Measurements from ENCODE around the gene ABHD15.
A peak's percentile ranks its signal among the peaks of the same experiment; 100 is the strongest.

ABHD15 gene

DNA sequence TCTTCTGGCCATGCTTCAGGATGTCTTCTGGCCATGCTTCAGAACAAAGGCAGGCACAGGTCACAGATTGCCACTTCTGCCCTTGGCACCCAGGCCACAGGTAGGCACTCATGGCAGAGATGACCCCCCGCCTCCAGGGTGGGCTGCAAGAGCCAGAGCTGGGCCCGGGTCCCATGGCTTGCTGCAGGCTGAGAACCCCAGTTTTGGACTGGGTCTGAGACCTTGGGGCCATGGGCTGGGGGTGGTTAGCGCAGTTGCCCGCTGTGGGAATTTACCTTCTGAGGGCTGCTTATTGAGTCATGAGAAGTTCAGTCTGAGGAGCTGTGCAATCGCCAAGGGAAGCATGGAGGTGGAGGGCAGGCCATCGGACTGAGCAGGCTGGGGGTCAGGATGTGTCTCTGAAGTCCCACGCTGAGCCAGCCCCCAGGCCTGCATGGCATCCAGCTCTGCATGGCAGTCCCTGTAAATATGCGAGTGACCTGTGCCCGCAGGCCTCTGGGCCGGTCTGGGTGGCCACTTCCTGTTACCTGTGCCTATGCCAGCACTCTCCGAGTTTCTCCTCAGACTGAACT, 27.8 kb upstream of the ABHD15 start:
- no peak for DNase-seq (ENCODE audit: low read depth)

GRCh38 chr17:29593591-29594518, 27.0 kb upstream of the ABHD15 start:
- DNase-seq (ENCODE audit: low read depth): peak; percentile 31

DNA sequence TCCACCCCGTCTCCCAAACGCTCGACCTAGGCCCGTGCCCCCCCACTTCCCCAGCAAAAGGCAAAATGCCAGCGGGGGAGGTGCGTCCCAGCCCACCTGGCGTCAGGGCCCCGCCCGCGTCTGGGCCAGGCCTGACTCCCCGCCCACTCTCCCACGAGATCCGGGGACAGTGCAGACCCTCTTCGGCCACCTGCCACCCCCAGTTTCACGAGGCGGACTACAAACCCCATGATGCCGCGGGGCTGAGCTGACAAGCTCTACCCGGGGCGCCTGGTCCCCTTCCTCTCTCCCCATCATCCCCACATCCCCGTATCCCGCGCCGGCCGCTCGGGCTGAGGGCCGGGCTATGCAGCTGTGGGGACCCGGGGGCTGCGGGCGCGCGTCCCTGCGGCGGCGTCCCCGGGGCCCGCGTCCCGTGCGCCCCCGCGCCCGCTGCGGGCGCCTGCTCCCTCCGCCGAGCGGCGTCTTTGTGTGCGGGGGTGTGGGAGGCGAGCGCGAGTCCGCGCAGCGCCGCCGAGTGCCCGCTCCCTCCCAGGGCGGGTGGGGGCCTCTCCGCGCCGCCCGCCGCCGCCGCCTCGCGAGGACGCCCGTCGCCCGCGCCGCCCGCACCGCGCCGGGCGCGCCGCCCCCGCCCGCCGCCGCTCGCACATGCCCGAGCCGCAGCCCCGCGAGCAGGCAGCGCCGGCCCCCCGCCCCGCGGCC, 26.2 kb upstream of the ABHD15 start, which contains the start of gene ANKRD13B:
Gene ANKRD13B, plus strand, starts transcription at position 283 of the 702 bp plus-strand sequence. CDS start 490 bp downstream, outside the sequence.
- no peak for DNase-seq (ENCODE audit: low read depth)

DNA sequence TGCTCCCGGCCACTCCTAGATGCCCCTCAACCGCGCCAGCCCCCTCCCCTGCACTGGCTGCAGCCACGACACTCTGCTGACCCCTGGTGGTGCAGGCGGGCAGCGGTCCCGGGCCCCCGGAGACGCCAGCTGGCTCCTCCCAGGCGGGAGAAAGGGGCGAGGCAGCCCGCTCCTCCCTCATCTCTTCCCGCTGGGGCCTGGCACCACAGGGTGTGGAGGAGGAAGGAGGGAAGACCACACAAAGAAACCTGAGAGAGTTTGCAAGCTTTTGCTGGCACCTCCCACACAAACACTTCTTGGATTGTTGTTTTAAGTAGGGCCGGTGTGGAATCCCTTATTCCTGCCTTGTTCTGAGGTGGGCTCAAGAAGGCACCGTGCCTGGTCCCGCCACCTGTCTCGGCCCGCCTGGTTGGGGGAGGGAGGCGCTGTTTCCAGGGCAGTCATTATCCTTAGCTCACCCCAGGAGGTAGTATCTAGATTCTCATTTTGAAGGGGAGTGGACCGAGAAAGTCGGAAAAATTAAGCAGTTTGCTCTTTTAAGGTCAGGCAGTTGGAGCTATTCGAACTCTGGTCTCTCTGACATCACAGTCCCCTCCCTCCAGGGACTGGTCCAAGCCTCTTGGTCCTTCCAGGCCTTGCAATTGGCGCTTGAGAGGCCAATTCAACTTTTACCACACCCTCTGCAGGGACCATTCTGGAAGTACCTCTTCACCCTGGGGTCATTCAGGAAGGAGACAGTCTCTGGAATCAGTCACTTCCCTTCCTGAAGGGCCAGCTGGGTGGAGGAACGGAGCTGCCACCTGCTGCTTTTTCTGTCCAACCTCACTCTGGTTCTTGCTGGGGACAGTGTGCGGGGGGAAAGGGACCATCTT, 25.1 kb upstream of the ABHD15 start:
- DNase-seq (ENCODE audit: low read depth): peak; percentile 89

DNA sequence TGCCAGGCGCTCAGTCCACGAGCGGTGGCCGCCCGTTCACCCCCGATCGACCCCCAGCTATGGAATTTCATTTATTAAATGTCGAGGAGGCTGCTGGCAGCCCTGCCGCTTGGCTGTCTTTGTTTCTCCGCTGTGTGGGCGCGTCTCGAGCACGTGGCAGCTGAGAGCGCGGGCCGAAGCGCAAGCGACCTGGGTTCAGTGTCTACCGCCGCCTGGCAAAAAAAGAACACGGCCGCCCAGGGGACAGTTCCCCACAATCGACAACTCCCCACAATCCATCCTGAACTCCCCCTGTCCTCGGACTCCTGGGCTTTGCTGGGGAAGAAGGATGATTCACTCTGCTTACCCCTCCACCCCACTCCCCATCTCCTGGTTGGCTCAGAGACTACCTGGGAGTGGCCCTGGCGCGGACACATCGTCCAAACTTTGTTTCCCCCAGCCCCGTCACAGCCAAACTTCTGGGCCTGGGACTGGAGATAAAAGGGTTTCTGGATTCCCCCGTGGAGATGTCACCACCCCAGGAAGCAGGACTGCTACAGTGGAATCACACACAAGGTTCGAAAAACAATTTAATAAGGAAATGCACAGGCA, 24.4 kb upstream of the ABHD15 start:
- peak; percentile 50 for DNase-seq (ENCODE audit: low read depth)

GRCh38 chr17:29590411-29591145, 23.7 kb upstream of the ABHD15 start:
- peak; percentile 52 for DNase-seq (ENCODE audit: low read depth)

DNA sequence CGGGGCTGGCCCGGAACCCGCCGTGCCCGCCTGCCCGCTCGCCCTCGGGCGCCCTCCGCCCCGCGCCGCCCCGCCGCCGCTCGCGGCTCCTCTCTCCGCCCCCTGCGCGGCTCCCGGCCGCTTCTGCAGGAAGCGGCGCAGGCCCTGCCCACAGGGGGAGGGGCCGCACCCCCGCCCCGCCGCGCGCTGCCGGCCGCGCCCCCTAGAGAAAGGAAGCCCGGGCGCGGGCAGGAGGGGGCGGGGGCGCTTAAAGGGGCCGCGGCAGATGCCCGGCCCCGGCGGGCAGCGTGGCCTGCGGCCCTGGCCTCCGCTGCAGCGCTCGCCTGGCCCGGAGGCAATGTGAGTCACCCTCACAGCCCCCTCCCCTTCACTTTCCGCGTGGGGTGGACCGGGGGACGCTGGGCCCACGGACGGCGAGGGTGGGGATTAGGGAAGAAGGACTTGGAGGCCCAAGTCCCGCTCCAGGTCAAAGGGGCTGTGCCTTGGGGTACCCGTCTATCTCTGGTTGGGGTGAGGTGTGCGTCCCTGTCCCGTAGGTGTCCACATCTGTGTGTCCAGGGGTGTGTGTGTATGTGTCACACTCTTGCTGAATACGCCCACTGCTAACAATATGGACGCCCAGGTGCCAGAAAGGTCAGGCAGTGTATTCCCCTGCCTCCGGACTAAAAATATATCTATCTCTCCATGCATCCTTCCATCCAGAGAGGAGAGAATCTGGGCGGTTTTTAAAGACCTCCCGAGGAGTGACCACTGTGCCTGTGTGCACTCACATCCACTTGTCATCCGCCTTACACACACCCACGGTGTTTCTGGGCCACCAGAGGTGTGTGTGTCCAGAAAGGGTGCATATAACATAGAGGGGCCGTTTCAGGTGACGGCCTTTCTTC, 22.9 kb upstream of the ABHD15 start, which contains the start of gene GIT1:
Gene GIT1, minus strand, starts transcription at position 125 of the 887 bp plus-strand sequence. CDS start 270 bp downstream, outside the sequence.
- peak; percentile 77 for DNase-seq (ENCODE audit: low read depth)

GRCh38 chr17:29588562-29589411, 21.9 kb upstream of the ABHD15 start:
- DNase-seq (ENCODE audit: low read depth): peak; percentile 16

DNA sequence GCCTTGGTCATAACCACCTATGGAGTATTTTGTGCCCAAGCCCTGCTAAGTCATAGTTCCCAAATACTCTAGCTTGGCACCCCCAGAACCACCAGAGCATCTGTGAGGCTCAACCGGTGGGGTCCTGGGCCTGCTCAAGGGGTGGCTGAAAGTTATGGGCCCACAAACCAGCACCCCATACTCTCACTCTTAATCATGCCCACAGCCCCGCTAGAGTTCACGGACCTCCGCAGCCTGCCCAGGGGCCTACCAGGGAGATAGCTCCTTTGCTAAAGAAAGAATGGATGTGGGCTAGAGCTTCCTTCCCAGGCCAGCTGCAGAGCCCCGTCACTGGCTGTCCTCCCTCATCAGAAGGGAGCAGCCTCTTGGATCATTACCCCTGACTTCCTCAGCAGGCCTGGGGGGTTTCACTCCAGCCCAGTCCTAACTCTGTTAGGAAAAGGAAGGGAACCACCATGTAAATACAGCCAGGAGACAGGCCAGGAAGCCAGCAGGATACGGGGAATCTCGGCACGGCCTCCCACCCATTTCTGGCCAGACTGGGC, 21.3 kb upstream of the ABHD15 start:
- no peak for DNase-seq (ENCODE audit: low read depth)

DNA sequence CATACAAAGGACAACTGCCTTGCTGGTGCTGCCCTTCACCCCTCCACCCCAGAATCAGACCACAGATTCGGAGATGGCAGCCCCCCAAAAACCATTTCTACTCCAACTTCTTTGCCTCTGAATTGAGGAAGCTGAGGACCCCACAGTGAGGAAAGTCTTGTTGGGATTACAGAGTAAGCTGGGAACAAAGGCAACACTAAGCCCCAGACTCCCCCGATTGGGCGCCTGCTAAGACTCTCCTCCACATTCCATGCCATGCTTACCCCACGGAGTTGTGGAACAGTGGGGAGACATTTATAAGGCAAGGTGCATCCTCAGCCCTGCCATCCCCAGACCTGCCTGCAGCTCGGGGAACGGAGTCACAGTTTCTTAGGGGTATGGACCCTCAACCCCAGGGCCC, 20.8 kb upstream of the ABHD15 start:
- no peak for DNase-seq (ENCODE audit: low read depth)

DNA sequence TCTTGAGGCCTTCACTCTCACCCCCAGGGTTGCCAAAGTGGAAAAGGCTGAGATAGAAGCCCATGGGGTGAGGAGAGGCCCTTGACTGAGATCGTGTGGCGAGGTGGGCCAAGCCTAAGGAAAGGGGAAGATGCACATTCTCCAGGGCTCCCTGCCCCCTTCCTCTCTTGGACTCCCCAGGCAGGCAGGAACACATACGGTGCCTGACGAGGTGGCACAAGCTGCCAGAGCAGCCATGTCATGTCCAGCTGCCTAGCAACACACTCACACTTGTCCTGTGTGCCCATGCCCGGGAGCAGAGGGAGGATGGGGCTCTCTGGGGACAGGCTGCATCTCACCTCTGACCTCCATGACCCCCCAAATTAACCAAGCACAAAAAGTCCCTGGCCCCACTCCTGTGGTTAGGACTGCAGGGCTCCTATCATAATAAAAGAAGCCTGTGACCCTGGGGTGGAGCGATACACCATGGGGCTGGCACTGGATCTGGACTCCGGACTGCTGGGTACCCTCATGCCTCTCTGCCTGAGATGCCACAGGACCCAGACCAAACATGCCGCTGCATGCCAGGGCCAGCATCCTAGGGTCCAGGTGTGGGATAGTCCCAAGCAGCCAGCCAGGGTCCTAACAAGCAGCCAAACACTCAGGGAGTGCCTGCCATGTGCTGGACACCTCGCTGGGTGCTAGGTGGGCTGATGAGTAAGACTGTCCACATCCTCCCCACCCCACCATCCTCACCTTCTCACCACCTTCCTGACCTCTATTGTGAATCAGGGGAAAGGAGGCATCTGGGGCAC, 20.0 kb upstream of the ABHD15 start:
- no peak for DNase-seq (ENCODE audit: low read depth)

- no peak for DNase-seq (ENCODE audit: low read depth)
Measured at GRCh38 chr17:29585080-29585751, 18.4 kb upstream of the ABHD15 start.

DNA sequence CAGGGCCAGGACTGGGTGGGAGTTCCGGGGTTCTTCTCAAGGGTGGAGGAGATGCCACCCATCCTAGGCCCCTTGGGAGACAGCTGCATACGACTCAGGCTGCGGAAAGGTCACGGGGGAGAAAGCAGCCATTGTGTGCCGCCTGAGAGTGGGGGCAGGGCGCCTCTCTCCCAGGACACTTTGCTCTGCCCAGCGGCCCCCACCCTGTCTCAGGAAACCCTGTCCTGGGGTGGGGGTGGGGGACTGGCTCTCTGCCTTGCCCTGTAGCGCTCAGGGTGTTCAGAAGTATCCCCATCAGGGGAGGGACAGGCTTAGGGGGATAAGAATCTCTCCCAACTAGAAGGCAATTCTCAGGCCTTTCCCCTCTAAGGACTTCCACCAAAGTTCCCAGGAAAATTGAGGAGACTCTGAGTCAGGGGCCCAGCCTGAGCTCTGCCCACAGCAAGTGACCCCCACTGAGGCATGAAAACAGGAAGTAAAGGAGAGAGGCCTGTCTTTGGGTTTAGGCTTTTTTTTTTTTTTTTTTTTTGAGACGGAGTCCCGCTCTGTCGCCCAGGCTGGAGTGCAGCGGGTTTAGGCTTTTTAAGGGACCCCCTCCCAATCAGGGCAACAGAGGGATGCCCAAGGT, 17.7 kb upstream of the ABHD15 start:
- DNase-seq (ENCODE audit: low read depth): no peak

- no peak for DNase-seq (ENCODE audit: low read depth)
Measured at GRCh38 chr17:29583324-29584248, 16.7 kb upstream of the ABHD15 start.

- DNase-seq (ENCODE audit: low read depth): no peak
Measured at GRCh38 chr17:29582772-29583171, 15.9 kb upstream of the ABHD15 start.
